Stimulated activated CD4-positive, alpha-beta T cell treated with anti-CD3 and anti-CD28 coated beads, Interleukin-2, amount 100 ng/mL, for 24 hours (primary cell): ENCODE results near the gene OAF.
A peak's percentile ranks its signal among the peaks of the same experiment; 100 is the strongest.

Experiments
- DNase-seq, 2 donors: peaks; one replicate each; pipeline ENCODE4 v3.0.0-alpha.2; 2020

Gene OAF

GRCh38 chr11:120224361-120224760 is 13.5 kb downstream of the OAF start:
- no peak for DNase-seq

GRCh38 chr11:120224972-120225909 is 14.4 kb downstream of the OAF start:
- no peak for DNase-seq

- no peak for DNase-seq
Measured at GRCh38 chr11:120226242-120226641, 15.4 kb downstream of the OAF start.

- no peak for DNase-seq
Measured at GRCh38 chr11:120226714-120227113, 15.9 kb downstream of the OAF start.

GRCh38 chr11:120227228-120227852 is 16.5 kb downstream of the OAF start:
- DNase-seq = no peak

GRCh38 chr11:120228794-120229384 is 18.1 kb downstream of the OAF start:
- no peak for DNase-seq

- DNase-seq = no peak
Measured at GRCh38 chr11:120229451-120230424, 18.9 kb downstream of the OAF start.

- DNase-seq = no peak
Measured at GRCh38 chr11:120230433-120231071, 19.7 kb downstream of the OAF start.

- no peak for DNase-seq
Measured at GRCh38 chr11:120231963-120232362, 21.1 kb downstream of the OAF start.

- no peak for DNase-seq
Measured at GRCh38 chr11:120233207-120233803, 22.5 kb downstream of the OAF start.

- peak; percentile 66 to 77 for DNase-seq
Measured at GRCh38 chr11:120235024-120235628, 24.3 kb downstream of the OAF start.

GRCh38 chr11:120236169-120237107 is 25.6 kb downstream of the OAF start:
- DNase-seq = no peak

GRCh38 chr11:120238968-120239620 is 28.3 kb downstream of the OAF start:
- no peak for DNase-seq

GRCh38 chr11:120239713-120240640 is 29.1 kb downstream of the OAF start, which contains the start of gene POU2F3:
TSS of gene POU2F3 (plus strand) at chr11:120240140. CDS start at chr11:120240344, 204 bp downstream.
- no peak for DNase-seq

GRCh38 chr11:120240866-120241265 is 30.0 kb downstream of the OAF start:
- no peak for DNase-seq

GRCh38 chr11:120241277-120241676 is 30.4 kb downstream of the OAF start:
- DNase-seq = no peak

GRCh38 chr11:120243221-120243620 is 32.4 kb downstream of the OAF start:
- DNase-seq = no peak
